ENCODE measurements around the gene FOSL2. TPM values are rescaled to one million over a fixed set of nuclear protein-coding genes. Genes with fewer than 3 reads are reported as not detected.

FOSL2 gene
- total RNA-seq, 2 donors from 2014 or later, result 54.0 to 116 TPM

DNA sequence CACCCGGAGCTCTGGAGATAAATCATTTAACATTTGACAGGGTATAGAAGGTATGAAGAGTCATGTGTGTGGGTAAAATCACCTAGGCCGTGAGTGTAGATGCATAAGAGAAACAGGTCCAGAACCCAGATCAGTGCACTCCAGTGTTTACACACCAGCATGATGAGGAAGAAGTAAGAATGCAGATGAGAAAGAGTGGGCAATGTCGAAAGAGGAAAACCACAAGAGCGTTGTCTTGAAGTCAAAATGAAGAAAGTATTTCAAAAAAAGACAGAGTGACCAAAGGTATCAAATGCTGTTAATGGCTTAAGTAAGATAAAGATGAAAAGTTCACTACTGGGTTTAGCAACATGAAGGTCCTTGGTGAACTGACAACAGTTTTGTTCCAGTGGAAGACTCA, 71.2 kb downstream of the FOSL2 start:
- Histone ChIP-seq H3K9me3 (peaks cover 0 to 15% of the 10 kb centered on the region in 2 donors), H3K4me1 (no peaks in the 10 kb centered on the region), H3K27ac (no peak overlapping the region), H3K36me3 (no peaks in the 10 kb centered on the region), H3K4me3 (no peak overlapping the region), H3K27me3 (no peaks in the 10 kb centered on the region)
- DNase-seq (ENCODE audit: low spot score), result no peak
- TF ChIP-seq, protein P1, sequence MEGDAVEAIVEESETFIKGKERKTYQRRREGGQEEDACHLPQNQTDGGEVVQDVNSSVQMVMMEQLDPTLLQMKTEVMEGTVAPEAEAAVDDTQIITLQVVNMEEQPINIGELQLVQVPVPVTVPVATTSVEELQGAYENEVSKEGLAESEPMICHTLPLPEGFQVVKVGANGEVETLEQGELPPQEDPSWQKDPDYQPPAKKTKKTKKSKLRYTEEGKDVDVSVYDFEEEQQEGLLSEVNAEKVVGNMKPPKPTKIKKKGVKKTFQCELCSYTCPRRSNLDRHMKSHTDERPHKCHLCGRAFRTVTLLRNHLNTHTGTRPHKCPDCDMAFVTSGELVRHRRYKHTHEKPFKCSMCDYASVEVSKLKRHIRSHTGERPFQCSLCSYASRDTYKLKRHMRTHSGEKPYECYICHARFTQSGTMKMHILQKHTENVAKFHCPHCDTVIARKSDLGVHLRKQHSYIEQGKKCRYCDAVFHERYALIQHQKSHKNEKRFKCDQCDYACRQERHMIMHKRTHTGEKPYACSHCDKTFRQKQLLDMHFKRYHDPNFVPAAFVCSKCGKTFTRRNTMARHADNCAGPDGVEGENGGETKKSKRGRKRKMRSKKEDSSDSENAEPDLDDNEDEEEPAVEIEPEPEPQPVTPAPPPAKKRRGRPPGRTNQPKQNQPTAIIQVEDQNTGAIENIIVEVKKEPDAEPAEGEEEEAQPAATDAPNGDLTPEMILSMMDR (IDR thresholded peaks at IDR 0.05), result no peak

DNA sequence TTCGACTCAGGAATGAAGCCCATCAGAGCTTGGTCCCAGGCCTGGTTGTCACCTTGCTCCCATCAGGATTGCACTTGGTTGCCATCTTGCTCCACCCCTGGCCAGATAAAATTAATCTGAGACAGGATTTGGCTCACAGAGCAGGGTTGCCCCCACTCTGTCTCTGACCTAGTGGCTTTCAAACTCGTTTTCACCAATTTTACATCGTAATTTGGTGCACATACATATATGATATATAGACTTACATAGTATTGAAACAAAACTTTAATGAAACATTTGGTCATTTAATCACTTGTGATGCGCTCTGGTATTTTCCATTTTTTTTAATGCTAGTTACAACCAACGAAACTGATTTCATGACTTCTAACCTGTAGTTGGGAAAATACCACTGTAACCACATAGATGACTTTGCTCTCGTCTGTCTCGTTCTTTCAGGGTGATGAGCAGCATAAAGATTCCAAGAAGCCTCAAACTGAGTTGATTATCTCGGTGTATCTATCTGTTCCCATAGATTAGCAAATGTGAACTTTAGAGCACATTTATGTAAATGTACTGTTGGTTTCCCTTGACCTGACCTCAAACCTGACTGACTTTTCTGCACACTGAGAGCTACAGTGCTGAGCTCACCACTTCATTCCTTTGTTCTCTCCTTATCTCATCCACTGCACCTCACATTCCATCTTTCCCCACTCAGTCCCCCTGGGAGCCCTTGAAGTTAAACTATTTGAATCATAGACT, 72.7 kb downstream of the FOSL2 start:
- Histone ChIP-seq H3K4me3 (no peak overlapping the region), H3K4me1 (no peaks in the 10 kb centered on the region), H3K9me3 (peaks cover 0 to 15% of the 10 kb centered on the region in 2 donors), H3K27me3 (no peaks in the 10 kb centered on the region), H3K36me3 (no peaks in the 10 kb centered on the region), H3K27ac (no peak overlapping the region)
- TF ChIP-seq, protein P1 (IDR thresholded peaks at IDR 0.05), result no peak
- DNase-seq (ENCODE audit: low spot score), result no peak

Other genes with a start within 250 kb of the FOSL2 start
- 1 to 10 TPM; 2.1 to 3.0 TPM for gene PLB1, start 103.2 kb downstream of the FOSL2 start, total RNA-seq

Data from right atrium auricular region (tissue), 2 donors.